Measurements from ENCODE around the gene APLF.
"Not testable (repeated sequence)": the region's sequence is repeated elsewhere in the genome, so short reads cannot be mapped to it uniquely, and the experiment has no call there.

APLF gene

GRCh38 chr2:68536000-68536399 is 68.6 kb downstream of the APLF start:
- no peak for DNase-seq

GRCh38 chr2:68537011-68537410 is 69.6 kb downstream of the APLF start:
- DNase-seq, result no peak

DNA sequence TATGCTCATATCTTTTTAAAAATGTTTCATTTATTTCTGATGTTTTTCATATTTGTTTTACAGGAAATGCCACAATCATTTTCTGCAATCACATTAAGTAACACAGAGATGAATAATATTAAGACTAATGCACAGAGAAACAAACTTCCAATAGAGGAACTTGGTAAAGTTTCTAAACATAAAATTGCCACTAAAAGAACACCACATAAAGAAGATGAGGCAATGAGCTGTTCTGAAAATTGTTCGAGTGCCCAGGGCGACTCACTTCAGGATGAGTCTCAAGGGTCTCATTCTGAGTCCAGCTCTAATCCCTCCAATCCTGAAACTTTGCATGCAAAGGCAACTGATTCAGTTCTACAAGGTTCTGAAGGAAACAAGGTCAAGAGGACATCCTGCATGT is 70.4 kb downstream of the APLF start:
- DNase-seq, result no peak

DNA sequence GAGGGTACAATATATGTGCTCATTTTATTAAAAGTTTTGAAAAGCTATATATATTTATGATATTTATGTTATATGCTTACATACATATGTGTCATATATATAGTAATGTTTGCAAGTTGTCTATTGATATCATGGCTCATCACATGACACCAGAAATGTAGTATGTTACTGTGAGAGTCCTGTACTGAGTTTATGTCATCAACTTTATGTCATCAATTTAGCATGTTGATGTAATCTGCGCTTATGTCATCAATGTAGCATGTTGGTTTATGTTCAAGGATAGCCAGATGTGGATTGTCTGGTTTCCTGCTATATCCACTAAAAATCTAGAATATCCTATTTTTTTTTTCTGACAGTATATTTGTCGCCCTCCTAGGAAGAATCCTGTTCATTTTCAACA is 77.4 kb downstream of the APLF start:
- DNase-seq, result no peak

DNA sequence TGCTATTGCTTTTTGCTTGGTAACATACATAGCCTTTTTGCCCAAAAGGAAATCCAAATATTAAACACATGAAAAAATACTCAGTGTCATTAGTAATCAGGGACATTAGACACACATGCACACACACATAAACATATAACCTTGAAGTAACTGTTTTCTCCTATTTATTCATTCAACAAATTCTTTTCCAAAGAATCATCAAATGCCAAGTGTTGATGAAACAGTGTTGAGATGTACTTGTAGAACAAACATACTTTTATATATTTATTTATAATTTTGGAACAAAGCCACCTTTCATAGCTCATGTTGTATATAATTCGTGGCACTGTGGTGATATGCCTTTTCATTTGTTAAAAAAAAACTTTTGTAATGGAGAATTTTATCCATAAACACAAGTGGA is 81.0 kb downstream of the APLF start:
- DNase-seq, result no peak

GRCh38 chr2:68553098-68553497 is 85.7 kb downstream of the APLF start:
- DNase-seq, result no peak

DNA sequence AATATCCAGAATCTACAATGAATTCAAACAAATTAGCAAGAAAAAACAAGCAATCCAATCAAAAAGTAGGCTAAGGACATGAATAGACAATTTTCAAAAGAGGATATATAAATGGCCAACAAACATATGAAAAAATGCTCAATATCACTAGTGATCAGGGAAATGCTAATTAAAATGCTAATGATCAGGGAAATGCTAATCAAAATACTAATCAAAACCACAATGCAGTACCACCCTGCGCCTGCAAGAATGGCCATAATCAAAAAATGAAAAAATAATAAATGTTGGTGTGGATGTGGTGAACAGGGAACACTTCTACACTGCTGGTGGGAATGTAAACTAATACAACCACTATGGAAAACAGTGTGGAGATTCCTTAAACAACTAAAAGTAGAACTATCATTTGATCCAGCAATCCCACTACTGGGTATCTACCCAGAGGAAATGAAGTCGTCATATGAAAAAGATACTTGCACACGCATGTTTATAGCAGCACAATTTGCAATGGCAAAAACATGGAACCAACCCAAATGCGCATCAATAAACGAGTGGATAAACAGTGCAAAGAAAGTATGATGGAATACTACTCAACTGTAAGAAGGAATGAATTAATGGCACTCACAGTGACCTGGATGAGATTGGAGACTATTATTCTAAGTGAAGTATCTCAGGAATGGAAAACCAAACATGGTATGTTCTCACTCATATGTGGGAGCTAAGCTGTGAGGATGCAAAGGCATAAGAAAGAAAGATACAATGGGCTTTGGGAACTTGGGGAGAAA is 88.2 kb downstream of the APLF start:
- not testable (repeated sequence) for DNase-seq

DNA sequence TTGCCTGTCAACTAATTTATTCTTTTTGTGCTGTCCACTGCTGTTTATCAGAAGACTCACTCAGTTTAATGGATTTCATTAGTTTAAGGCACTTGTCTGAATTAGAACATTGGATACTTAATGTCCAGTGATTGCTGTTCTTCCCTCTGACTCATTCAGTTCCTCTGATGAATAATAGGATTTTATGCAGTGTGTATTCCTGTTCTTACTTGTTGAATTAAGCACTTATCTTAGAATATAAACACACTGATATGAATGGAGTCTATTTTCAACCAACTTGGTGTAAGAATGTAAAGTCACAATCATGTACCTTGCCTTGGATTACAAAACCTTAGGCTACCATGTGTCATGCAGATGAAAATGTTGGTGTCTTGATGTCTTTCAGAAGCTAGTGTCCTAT is 89.0 kb downstream of the APLF start:
- DNase-seq, result no peak

- no peak for DNase-seq
These were observed 91.2 kb downstream of the APLF start for GRCh38 chr2:68558576-68558975.

DNA sequence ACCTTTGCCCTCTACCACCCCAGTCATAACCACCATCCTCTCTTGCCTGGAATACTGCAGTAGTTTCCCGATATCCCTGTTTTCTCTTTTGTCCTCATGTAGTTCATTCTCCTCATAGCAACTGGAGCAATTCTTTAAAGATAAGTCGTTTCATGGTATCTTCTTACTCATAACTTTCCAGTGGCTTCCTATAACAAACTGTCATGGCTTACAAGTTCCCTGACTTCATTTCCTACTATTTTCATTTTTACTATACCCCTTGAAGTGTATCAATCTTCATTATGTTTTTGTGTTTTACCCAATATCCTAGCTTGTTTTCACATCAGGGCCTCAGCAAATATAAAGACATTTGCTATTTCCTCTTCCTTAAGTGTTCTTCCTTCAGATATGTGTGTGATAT is 92.3 kb downstream of the APLF start:
- no peak for DNase-seq

DNA sequence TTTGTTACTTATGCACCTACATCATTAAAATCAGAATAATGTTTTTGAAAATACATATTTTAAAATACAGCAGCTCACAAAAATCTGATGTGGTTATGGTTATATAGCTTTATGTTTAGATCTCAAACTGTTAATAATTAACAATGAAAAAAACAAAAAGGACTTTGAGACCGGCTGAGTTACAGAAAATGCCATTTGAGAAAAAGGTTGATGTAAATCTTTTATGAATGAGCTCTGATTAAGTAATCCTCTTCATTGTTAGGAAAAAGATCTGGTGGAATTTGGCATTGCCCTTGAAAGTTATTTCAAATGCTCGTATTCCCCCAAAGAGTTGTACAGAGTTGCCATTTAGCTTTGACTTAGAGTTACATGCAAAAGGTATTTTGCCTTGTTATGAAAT is 93.2 kb downstream of the APLF start:
- no peak for DNase-seq

DNA sequence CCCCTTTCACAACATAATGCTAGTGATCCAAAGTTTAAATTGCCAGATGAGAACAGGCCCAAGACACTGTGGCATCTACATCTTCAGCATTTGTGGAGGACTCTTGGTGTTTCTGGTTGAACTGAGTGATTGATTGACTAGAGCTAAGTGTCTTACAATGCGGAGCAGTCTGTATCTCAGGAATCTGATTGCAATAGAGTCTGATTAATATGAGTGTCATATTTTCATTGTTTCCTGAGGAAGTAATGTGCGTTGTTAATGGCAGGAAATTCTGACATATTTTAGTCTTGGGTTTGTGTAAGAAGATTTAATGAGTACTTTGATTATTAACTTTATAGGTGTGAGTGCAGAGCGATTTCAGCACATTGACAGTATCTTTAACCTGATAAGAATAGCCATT is 94.0 kb downstream of the APLF start:
- DNase-seq, result no peak

GRCh38 chr2:68562934-68563333 is 95.5 kb downstream of the APLF start:
- no peak for DNase-seq

- no peak for DNase-seq
These were observed 97.0 kb downstream of the APLF start for GRCh38 chr2:68564426-68564825.

GRCh38 chr2:68565273-68565672 is 97.9 kb downstream of the APLF start:
- no peak for DNase-seq

GRCh38 chr2:68565858-68566257 is 98.5 kb downstream of the APLF start:
- no peak for DNase-seq

DNA sequence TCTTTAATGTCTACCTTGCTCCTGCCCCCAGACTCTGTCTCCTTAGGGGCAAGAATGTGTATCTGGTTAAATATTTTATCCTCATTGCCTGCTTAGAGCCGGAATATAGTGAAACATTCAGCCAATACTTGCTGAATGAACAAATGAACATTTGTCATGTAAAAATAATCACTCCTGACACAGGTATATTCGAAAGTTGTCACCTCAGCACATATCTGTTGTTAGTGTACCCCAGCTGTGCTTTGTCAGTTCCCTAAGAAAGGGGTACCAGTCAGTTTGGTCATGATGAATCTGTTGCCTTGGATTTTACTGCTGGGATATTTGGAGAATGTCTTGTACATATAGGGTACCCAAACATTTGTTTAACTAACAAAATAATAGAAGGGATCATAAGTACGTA is 99.0 kb downstream of the APLF start:
- no peak for DNase-seq

- no peak for DNase-seq
These were observed 100.7 kb downstream of the APLF start for GRCh38 chr2:68568116-68568515.

GRCh38 chr2:68569604-68570003 is 102.2 kb downstream of the APLF start:
- DNase-seq, result no peak

- DNase-seq, result not testable (repeated sequence)
These were observed 103.0 kb downstream of the APLF start for GRCh38 chr2:68570434-68570833.

GRCh38 chr2:68574202-68574791 is 106.9 kb downstream of the APLF start:
- no peak for DNase-seq

- no peak for DNase-seq
These were observed 109.8 kb downstream of the APLF start for GRCh38 chr2:68577183-68577582.

GRCh38 chr2:68579689-68580088 is 112.3 kb downstream of the APLF start:
- DNase-seq, result no peak

DNA sequence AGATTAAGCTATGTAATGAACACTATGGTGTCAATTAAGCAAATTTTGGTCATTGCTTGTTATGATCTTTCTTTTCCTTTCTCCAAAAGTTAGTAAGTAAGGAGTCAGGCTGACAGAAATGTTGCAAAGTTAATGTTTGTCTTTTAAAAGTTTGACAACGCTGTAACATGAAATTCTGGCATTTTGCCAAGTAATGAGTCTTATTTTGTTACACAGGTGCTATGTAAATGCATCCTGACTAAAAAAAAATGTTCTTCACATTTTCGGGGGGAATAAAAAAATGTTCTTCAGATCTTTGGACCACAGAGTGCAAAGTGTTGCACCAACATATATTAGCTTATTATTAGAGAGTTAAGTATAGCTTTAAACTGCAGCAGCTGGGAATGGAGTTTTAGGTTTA is 121.2 kb downstream of the APLF start:
- no peak for DNase-seq

- DNase-seq, result no peak
These were observed 122.6 kb downstream of the APLF start for GRCh38 chr2:68589963-68590362.
